Stimulated activated CD8-positive, alpha-beta memory T cell treated with anti-CD3 and anti-CD28 coated beads, Interleukin-15, amount 100 ng/mL, for 24 hours (primary cell): ENCODE measurements around the gene CHIT1.

Experiments
- DNase-seq: peaks from one replicate; pipeline ENCODE4 v3.0.0-alpha.2; 2020; ENCODE audit warnings: low read depth

CHIT1 gene

GRCh38 chr1:203175237-203175826 lies 54.1 kb downstream of the CHIT1 start, which contains the start of gene MYBPH:
TSS of gene MYBPH (minus strand) at chr1:203175826. CDS start at chr1:203175755, 71 bp downstream.
- no peak for DNase-seq

- no peak for DNase-seq
Observed at GRCh38 chr1:203174324-203174985, 55.0 kb downstream of the CHIT1 start.

DNA sequence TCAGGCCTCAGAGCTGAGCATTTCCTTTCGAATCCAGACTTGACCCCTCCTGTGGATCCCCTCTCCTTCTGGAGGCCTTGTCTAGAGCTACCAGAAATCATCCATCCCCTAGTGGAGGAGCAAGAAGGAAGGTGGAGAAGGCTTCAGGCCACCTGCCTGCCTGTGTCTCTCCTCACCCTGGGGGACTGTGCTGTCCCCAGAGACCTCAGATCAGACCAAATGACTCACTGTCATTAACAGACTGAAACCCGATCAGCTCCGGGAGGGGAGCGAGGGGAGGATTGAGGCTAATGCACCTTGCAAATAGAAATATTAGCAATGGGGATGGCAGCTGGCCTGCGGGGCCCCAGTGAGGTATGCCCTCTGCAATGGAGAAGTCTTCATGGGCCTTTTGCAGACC lies 55.9 kb downstream of the CHIT1 start:
- no peak for DNase-seq

DNA sequence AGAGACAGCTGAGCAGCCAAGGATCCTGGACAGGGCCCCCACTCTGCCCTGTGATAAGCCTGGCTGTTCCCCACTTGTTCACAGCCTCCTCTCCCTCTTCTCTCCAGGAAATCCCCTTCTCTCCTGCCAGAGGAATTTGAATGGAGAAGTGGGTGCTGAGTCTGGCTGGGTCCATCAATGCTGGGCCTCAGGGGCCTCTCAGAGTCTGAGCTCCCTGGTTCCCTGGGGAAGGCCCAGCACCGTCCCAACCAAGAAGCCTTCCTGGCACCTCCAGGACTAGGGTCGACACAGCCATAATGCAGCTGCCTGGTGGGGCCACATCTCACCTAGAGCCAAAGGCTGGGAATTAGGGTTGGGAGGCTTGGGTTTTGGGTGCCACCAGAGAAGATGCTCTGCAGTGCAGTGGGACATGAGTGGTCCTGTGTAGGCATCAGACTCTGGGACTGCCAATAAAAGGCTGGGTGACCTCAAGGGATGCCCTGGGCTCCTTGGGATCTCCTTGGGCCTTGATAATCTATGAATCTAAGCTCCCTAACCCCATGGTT lies 56.4 kb downstream of the CHIT1 start:
- no peak for DNase-seq

- peak; percentile 8 for DNase-seq
Observed at GRCh38 chr1:203172184-203173010, 57.1 kb downstream of the CHIT1 start.

DNA sequence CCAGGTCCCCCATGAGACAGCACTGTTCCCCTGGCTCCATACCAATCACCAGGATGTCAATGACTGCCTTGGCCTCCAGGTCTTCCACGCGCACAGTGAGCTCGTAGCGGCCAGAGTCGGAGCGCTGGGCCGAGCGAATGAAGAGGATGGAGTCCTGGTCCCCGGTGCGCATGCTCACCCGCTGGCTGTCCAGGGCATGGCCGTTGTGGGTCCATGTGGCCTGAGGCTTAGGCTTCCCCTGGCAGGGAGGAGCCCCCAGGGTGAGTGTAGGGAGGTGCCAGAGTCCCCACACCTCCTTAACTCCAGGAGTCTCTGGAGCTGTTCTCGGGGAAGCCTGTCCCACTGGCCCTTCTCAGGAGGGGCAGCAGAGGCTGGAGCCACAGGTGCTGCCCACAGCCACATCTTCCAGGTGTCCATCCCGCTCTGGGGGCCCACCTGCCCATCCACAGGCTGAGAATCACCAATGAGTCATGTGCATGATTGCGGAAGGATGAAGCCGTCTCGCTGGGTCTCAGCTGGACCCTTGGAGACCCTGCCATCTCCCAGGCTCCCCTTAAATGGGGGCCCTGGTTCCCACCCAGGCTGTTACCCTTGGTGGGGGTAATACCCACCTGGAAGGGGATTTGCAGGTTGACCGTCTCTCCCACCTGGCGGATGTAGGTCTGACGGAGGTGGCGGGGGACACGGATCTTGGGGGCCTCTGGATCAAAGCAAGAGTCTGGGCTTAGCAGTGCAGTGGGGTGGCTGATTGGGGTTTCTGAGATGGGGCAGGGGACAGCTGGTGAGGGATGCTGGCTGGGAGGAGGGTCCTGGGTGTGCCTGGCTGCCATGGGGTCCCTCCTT lies 57.9 kb downstream of the CHIT1 start:
- DNase-seq: no peak

- no peak for DNase-seq
Observed at GRCh38 chr1:203170625-203171330, 58.7 kb downstream of the CHIT1 start.

- no peak for DNase-seq
Observed at GRCh38 chr1:203169770-203170520, 59.5 kb downstream of the CHIT1 start.

DNA sequence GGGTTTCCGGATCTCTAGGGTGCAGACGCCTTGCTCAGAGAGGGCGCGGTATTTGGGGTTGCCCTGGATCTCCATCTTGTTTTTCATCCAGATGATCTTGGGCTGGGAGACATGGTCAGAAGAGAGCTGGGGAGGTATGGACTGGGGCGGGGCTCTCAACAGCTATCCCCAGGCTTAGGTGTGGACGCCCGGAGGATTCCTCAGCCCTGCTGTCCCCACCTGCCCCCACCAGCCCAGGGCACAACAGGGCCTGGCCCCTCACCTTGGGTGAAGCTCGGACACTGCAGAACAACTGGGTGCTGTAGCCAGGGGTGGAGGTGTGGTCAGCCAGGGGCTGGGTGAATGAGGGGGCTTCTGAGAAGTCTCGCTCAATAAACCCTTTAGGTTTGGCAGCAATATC lies 60.5 kb downstream of the CHIT1 start:
- no peak for DNase-seq

DNA sequence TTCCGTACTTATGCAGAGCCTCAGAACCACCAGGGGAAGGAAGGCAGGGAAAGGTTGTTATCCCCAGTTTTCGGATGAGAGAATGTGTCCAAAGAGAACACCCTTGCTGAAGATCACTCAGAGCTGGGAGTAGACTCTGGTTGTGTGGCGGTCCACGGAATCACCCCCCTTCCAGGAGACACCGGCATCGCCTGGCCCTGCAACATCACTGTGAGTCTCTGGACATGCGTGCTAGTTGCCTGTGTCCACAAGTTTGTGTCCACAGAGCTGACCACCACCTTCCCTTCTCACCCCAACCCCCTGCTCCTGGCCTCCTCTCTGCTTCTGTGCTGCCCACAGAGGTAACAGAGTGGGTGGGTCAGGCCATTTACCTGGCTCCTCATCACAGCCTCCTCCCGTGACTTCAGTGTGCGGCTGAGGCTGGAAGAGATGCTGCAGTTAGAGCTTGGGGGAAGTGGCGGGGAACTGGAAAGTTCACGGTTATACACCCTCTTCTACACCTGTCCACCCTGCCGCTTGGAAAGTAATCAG lies 61.2 kb downstream of the CHIT1 start:
- DNase-seq: no peak

- no peak for DNase-seq
Observed at GRCh38 chr1:203167913-203168200, 61.6 kb downstream of the CHIT1 start.

GRCh38 chr1:203167026-203167912 lies 62.2 kb downstream of the CHIT1 start:
- DNase-seq: no peak

DNA sequence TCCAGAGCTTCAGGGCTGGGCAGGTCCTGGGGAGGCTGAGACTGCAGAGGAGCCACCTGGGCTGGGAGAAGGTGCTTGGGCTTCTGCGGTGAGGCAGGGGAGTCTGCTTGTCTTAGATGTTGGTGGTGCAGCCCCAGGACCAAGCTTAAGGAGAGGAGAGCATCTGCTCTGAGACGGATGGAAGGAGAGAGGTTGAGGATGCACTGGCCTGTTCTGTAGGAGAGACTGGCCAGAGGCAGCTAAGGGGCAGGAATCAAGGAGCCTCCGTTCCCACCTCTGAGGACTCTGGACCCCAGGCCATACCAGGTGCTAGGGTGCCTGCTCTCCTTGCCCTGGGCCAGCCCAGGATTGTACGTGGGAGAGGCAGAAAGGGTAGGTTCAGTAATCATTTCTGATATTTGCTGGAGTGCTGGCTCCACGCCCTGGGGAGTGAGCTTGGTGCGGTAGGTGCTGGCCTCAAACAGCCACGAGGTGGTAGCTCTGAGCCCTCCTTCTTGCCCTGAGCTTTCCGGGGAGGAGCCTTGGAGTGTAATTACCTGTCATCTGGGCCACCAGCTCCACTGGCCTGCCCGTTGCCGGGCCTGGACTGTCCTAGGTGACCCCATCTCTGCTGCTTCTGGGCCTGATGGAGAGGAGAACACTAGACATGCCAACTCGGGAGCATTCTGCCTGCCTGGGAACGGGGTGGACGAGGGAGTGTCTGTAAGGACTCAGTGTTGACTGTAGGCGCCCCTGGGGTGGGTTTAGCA lies 63.1 kb downstream of the CHIT1 start:
- no peak for DNase-seq
